ENCODE results near the gene EPB41. TPM values are rescaled to one million over a fixed set of nuclear protein-coding genes. Genes with fewer than 3 reads are reported as not detected.

The EPB41 gene
- total and polyA plus RNA-seq, 2 of the 4 experiments (the other 2 are of a cell fraction): 4.6 to 10.0 TPM

GRCh38 chr1:29144178-29144577 is 229.8 kb downstream of the EPB41 start:
- no CpG with 5 or more reads among the region's 2 CpGs for WGBS, 2 experiments (ENCODE audit: extremely low coverage in 2 of 2, insufficient read length in 1 of 2)
- Histone ChIP-seq H3K27me3 (ENCODE audit: control insufficient read depth, insufficient read depth, low read length) (no peaks in the 10 kb centered on the region), H3K9ac (ENCODE audit: low read depth, low read length) (no peak overlapping the region), H2AFZ (replicated peaks; ENCODE audit: low read length, poor library complexity) (no peak overlapping the region), H3K23ac (ENCODE audit: low read depth, low read length) (no peak overlapping the region), H3K9me3 (ENCODE audit: control insufficient read depth, insufficient read depth, low read length) (no peaks in the 10 kb centered on the region), H4K91ac (ENCODE audit: insufficient read depth, low read depth, low read length) (no peak overlapping the region), H3K4me2 (ENCODE audit: low read depth, low read length) (no peak overlapping the region), H3K4me3 (ENCODE audit: insufficient read depth, low read depth, low read length) (no peak overlapping the region), H3K18ac (ENCODE audit: low read depth, low read length) (no peak overlapping the region), H2BK15ac (ENCODE audit: low read depth, low read length) (no peak overlapping the region), H2AK5ac (ENCODE audit: low read depth, low read length) (no peak overlapping the region), H3K14ac (replicated peaks; ENCODE audit: low read depth, low read length) (no peak overlapping the region), H3K9me1 (ENCODE audit: insufficient read depth, low read length) (peaks cover 8% of the 10 kb centered on the region), H2AK9ac (replicated peaks; ENCODE audit: low read depth, low read length, poor library complexity) (no peak overlapping the region), H3K56ac (ENCODE audit: extremely low read depth, insufficient read depth, low read length) (no peak overlapping the region), H3K27ac (ENCODE audit: insufficient read depth, low read length) (no peak overlapping the region), H4K5ac (ENCODE audit: low read depth, low read length) (no peak overlapping the region), H4K8ac (ENCODE audit: low read depth in 2 of 2, low read length in 2 of 2) (no peak overlapping the region), H3K36me3 (ENCODE audit: control insufficient read depth, insufficient read depth, low read length) (peaks cover 24% of the 10 kb centered on the region), H3K4ac (ENCODE audit: low read depth, low read length) (no peak overlapping the region), H3K79me1 (ENCODE audit: low read depth in 1 of 2, low read length in 2 of 2) (peaks cover 5 to 36% of the 10 kb centered on the region in 2 experiments; a peak in 3 of 4 replicates), H2BK120ac (ENCODE audit: low read depth, low read length) (no peak overlapping the region), H3K4me1 (ENCODE audit: control insufficient read depth, insufficient read depth, low read length) (peaks cover 10% of the 10 kb centered on the region), H2BK20ac (ENCODE audit: low read depth, low read length) (no peak overlapping the region), H2BK5ac (ENCODE audit: low read depth, low read length, poor library complexity, severe bottlenecking) (no peak overlapping the region), H4K20me1 (ENCODE audit: insufficient read depth, low read length) (peaks cover 18% of the 10 kb centered on the region)
- ChIA-PET POLR2A (ENCODE audit: unreplicated experiment) (no interaction called here), CTCF (no interaction called here)
- TF ChIP-seq RFX5 (IDR thresholded peaks at IDR 0.05; ENCODE audit: low read depth, low read length) (no peak), POLR2A (IDR thresholded peaks at IDR 0.05; ENCODE audit: low read depth, low read length) (no peak), RCOR1 (IDR thresholded peaks at IDR 0.05; ENCODE audit: insufficient replicate concordance, low read length) (no peak), BHLHE40 (IDR thresholded peaks at IDR 0.05; ENCODE audit: low read depth, low read length) (no peak), CEBPB (IDR thresholded peaks at IDR 0.05; ENCODE audit: low read depth, low read length) (no peak), RAD21 (IDR thresholded peaks at IDR 0.05; ENCODE audit: low read length) (no peak), MAZ (IDR thresholded peaks at IDR 0.05; ENCODE audit: borderline replicate concordance, low read depth, low read length) (no peak), FOS (IDR thresholded peaks at IDR 0.05; ENCODE audit: low read depth, low read length) (no peak), CTCF (conservative IDR thresholded peaks at IDR 0.05; ENCODE audit: low read depth, low read length) (no peak), ELK1 (IDR thresholded peaks at IDR 0.05; ENCODE audit: borderline replicate concordance, low read depth, low read length) (no peak), CHD1 (IDR thresholded peaks at IDR 0.05; ENCODE audit: low read depth, low read length) (no peak)
- no peak for ATAC-seq (ENCODE audit: low read depth)
- in situ Hi-C loops (cut with MboI; ENCODE audit: low sequenced_read_pairs) (no loop called here), dilution Hi-C loops (cut with HindIII; ENCODE audit: low sequenced_read_pairs, unreplicated experiment) (no loop called here), intact Hi-C loops (cut with micrococcal nuclease) (no loop called here)
- no peak for DNase-seq
- BruUV-seq (replicated peaks): no TSS peak

Data from IMR-90 (cell line).